HepG2 (cell line): Measurements from ENCODE around the gene SLC25A33. TPM values are rescaled to one million over a fixed set of nuclear protein-coding genes. Genes with fewer than 3 reads are reported as not detected.

Experiments
- CREBL2 ChIP-seq: sonication (generic); formaldehyde crosslinking; IDR thresholded peaks from 2 replicates; pipeline ENCODE4 v1.8.1; 2023; ENCODE audit warnings: missing genetic modification reagents, mild to moderate bottlenecking, borderline replicate concordance
- DR1 ChIP-seq: sonication (generic); formaldehyde crosslinking; IDR thresholded peaks from 2 replicates; pipeline ENCODE4 v1.8.0; 2021; ENCODE audit warnings: mild to moderate bottlenecking, missing genetic modification reagents, inconsistent platforms
- DRAP1 ChIP-seq: IDR thresholded peaks from 2 replicates; pipeline ENCODE4 v1.6.1; 2016; ENCODE audit warnings: missing genetic modification reagents, missing compliant biosample characterization
- EED ChIP-seq: sonication (generic); formaldehyde crosslinking; IDR thresholded peaks from 2 replicates; pipeline ENCODE4 v1.5.0; 2020; ENCODE audit warnings: mild to moderate bottlenecking, missing genetic modification reagents
- EP300 ChIP-seq, 3 experiments: sonication (generic) in 1 of 3; formaldehyde crosslinking in 1 of 3; IDR thresholded peaks; 2 replicates each; pipeline versions ENCODE4 v1.5.1 to v1.6.1; 2011 to 2020; ENCODE audit warnings: low read depth in 2 of 3, low read length in 2 of 3, borderline replicate concordance in 1 of 3, improper control_type of control experiment in 1 of 3, mild to moderate bottlenecking in 1 of 3, missing genetic modification reagents in 1 of 3, moderate library complexity in 1 of 3
- ERF ChIP-seq: IDR thresholded peaks from 2 replicates; pipeline ENCODE4 v1.6.1; 2018; ENCODE audit warnings: missing biosample characterization, missing genetic modification reagents
- HOXA3 ChIP-seq: sonication (generic); formaldehyde crosslinking; IDR thresholded peaks from 2 replicates; pipeline ENCODE4 v1.5.0; 2020; ENCODE audit warnings: missing genetic modification reagents
- KDM3A ChIP-seq: IDR thresholded peaks from 2 replicates; pipeline ENCODE4 v1.6.1; 2018; ENCODE audit warnings: low read depth, missing compliant biosample characterization
- KLF9 ChIP-seq: IDR thresholded peaks from 2 replicates; pipeline ENCODE4 v1.6.1; 2016; ENCODE audit warnings: low read depth
- MEIS2 ChIP-seq: sonication (generic); formaldehyde crosslinking; IDR thresholded peaks from 2 replicates; pipeline ENCODE4 v1.9.0; 2021; ENCODE audit warnings: mild to moderate bottlenecking, missing genetic modification reagents
- NFYB ChIP-seq: sonication (generic); formaldehyde crosslinking; IDR thresholded peaks from 2 replicates; pipeline ENCODE4 v1.4.0; 2020; ENCODE audit warnings: missing genetic modification reagents
- NONO ChIP-seq, 2 experiments: fragments of 450-650 bp in 1 of 2; sonication (generic) in 1 of 2; formaldehyde crosslinking in 1 of 2; IDR thresholded peaks in 1 of 2; conservative IDR thresholded peaks in 1 of 2; 2 replicates each; pipeline versions ENCODE4 v1.6.1 to v1.8.0; 2017 to 2022; ENCODE audit warnings: mild to moderate bottlenecking in 1 of 2, missing genetic modification reagents in 1 of 2, moderate library complexity in 1 of 2
- PATZ1 ChIP-seq: sonication (generic); formaldehyde crosslinking; IDR thresholded peaks from 2 replicates; pipeline ENCODE4 v1.4.0; 2020; ENCODE audit warnings: missing genetic modification reagents
- PHF21A ChIP-seq: sonication (generic); formaldehyde crosslinking; IDR thresholded peaks from 2 replicates; pipeline ENCODE4 v1.5.0; 2020; ENCODE audit warnings: mild to moderate bottlenecking, missing genetic modification reagents
- SIX1 ChIP-seq: sonication (generic); formaldehyde crosslinking; IDR thresholded peaks from 2 replicates; pipeline ENCODE4 v1.4.0; 2020; ENCODE audit warnings: missing genetic modification reagents, borderline replicate concordance
- TGIF2 ChIP-seq: IDR thresholded peaks from 2 replicates; pipeline ENCODE4 v1.6.1; 2016; ENCODE audit warnings: control low read depth, missing compliant biosample characterization
- XRCC5 ChIP-seq: fragments of 200-400 bp; formaldehyde crosslinking; optimal IDR thresholded peaks from 2 replicates; pipeline ENCODE3; 2017; ENCODE audit warnings: mild to moderate bottlenecking, low read length
- ZBTB1 ChIP-seq: sonication (generic); formaldehyde crosslinking; IDR thresholded peaks from 2 replicates; pipeline ENCODE4 v1.4.0; 2020; ENCODE audit warnings: missing genetic modification reagents, borderline replicate concordance
- ZFX ChIP-seq: sonication (generic); formaldehyde crosslinking; IDR thresholded peaks from 2 replicates; pipeline ENCODE4 v1.4.0; 2020; ENCODE audit warnings: mild to moderate bottlenecking, low read depth, missing genetic modification reagents, moderate library complexity
- ZNF160 ChIP-seq: sonication (generic); formaldehyde crosslinking; IDR thresholded peaks from 2 replicates; pipeline ENCODE4 v1.8.0; 2022; ENCODE audit warnings: mild to moderate bottlenecking, inconsistent platforms, missing genetic modification reagents
- ZNF501 ChIP-seq: sonication (generic); formaldehyde crosslinking; IDR thresholded peaks from 2 replicates; pipeline ENCODE4 v1.5.1; 2020; ENCODE audit warnings: mild to moderate bottlenecking, moderate library complexity, missing genetic modification reagents
- ZNF513 ChIP-seq: sonication (generic); formaldehyde crosslinking; conservative IDR thresholded peaks from 2 replicates; pipeline ENCODE4 v1.5.0; 2020; ENCODE audit warnings: missing genetic modification reagents
- ZNF547 ChIP-seq: sonication (generic); formaldehyde crosslinking; IDR thresholded peaks from 2 replicates; pipeline ENCODE4 v1.5.1; 2020; ENCODE audit warnings: mild to moderate bottlenecking, missing genetic modification reagents
- ZNF766 ChIP-seq: sonication (generic); formaldehyde crosslinking; IDR thresholded peaks from 2 replicates; pipeline ENCODE4 v1.5.0; 2020; ENCODE audit warnings: missing genetic modification reagents, borderline replicate concordance
- polyA plus RNA-seq, 8 experiments: library from polyadenylated mRNA; depleted of rRNA in 3 of 8; stranded (reverse) in 7 of 8; unstranded in 1 of 8; fragments of >200 nt; fragmentation: Illumina TruSeq in 4 of 8; extraction: Trizol in 4 of 8; gene quantifications; 2 replicates each; pipeline versions ENCODE4 v1.2.1 to v1.2.3, GENCODE V29; 2011 to 2016; ENCODE audit warnings: low read depth in 4 of 8, missing spikeins in 1 of 8, mixed read lengths in 1 of 8; ENCODE audit not compliant: insufficient read depth in 1 of 8
- total RNA-seq, 5 experiments: library from RNA; depleted of rRNA; stranded (reverse); fragments of >200 nt; fragmentation: Illumina TruSeq; extraction: Trizol; gene quantifications; 2 replicates each; pipeline ENCODE4 v1.2.3, GENCODE V29; 2016; ENCODE audit warnings: low read depth in 1 of 5

The SLC25A33 gene
- total and polyA plus RNA-seq, 2 of the 13 experiments (the other 11 are each of a cell fraction or from before 2014, with no cell fraction given): 15.4 to 50.3 TPM

- TF ChIP-seq ZNF501 (CRISPR knock-in tag): 0 out of 2 replicates have a peak, but pooled peaks have one; percentile 43
- TF ChIP-seq ZFX (CRISPR knock-in tag): no peak
- TF ChIP-seq MEIS2 (CRISPR knock-in tag): 0 out of 2 replicates have a peak, but pooled peaks have one; percentile 53
- TF ChIP-seq ZNF547 (CRISPR knock-in tag): no peak
- TF ChIP-seq ZNF766 (CRISPR knock-in tag): no peak
- peak; percentile 57; the same call in 1 of the 2 replicates for TF ChIP-seq ERF
- TF ChIP-seq PATZ1 (CRISPR knock-in tag): peak; percentile 80
- no peak for TF ChIP-seq KLF9 (CRISPR knock-in tag)
- TF ChIP-seq ZNF513 (CRISPR knock-in tag): no peak
- TF ChIP-seq DRAP1 (CRISPR knock-in tag): no peak
- no peak for TF ChIP-seq EED
- TF ChIP-seq ZBTB1 (CRISPR knock-in tag): no peak
- TF ChIP-seq TGIF2 (CRISPR knock-in tag): no peak
- no peak for TF ChIP-seq SIX1 (CRISPR knock-in tag)
- TF ChIP-seq NONO (IDR thresholded peaks at IDR 0.05): no peak
- 0 out of 2 replicates have a peak, but pooled peaks have one; percentile 28 for TF ChIP-seq NONO (CRISPR knock-in tag; conservative IDR thresholded peaks at IDR 0.05)
- peak; percentile 67 for TF ChIP-seq PHF21A (CRISPR knock-in tag)
- TF ChIP-seq KDM3A (CRISPR knock-in tag): no peak
- TF ChIP-seq HOXA3 (CRISPR knock-in tag): peak; percentile 31; the same call in 1 of the 2 replicates
- no peak for TF ChIP-seq ZNF160 (CRISPR knock-in tag)
- TF ChIP-seq XRCC5: no peak
- TF ChIP-seq EP300 (IDR thresholded peaks at IDR 0.05; ENCODE audit: low read depth in 2 of 2, low read length in 2 of 2): no peak
- no peak for TF ChIP-seq EP300 (CRISPR knock-in tag; IDR thresholded peaks at IDR 0.05; ENCODE audit: borderline replicate concordance)
- TF ChIP-seq DR1 (CRISPR knock-in tag): no peak
- TF ChIP-seq NFYB (CRISPR knock-in tag): peak; percentile 22; the same call in 1 of the 2 replicates
- no peak for TF ChIP-seq CREBL2
These were observed 54.5 kb downstream of the SLC25A33 start (continued) for GRCh38 chr1:9593492-9594465.
